ENCODE measurements around the gene HDAC4.

- no peak for TF ChIP-seq CTCF (IDR thresholded peaks at IDR 0.05)
- TF ChIP-seq POLR2A (IDR thresholded peaks at IDR 0.05), result no peak
Observed at GRCh38 chr2:239050252-239050649, 350.6 kb downstream of the HDAC4 start.
